Cardiac fibroblast (primary cell): Measurements from ENCODE around the gene FGD4.
A peak's percentile ranks its signal among the peaks of the same experiment; 100 is the strongest.
"Not testable (repeated sequence)": the region's sequence is repeated elsewhere in the genome, so short reads cannot be mapped to it uniquely, and the experiment has no call there.

Experiments used
- DNase-seq, 2 donors: peaks; one replicate each; pipeline versions ENCODE4 v3.0.0 to v3.0.0-alpha.2; 2010; ENCODE audit warnings: low read depth in 2 of 2
- H3K4me3 ChIP-seq, 2 donors: replicated peaks in 1 of 2; 1 replicate in 1 of 2; 2 replicates in 1 of 2; pipeline ENCODE4 v1.5.1; 2011; ENCODE audit warnings: low read depth in 2 of 2, low read length in 2 of 2, mild to moderate bottlenecking in 2 of 2, moderate library complexity in 1 of 2
- CTCF ChIP-seq: IDR thresholded peaks from one replicate; pipeline ENCODE4 v1.5.1; 2011; ENCODE audit warnings: low read depth, mild to moderate bottlenecking, low read length, inconsistent platforms

Gene FGD4

GRCh38 chr12:32501835-32502333 lies 102.5 kb downstream of the FGD4 start:
- peak; percentile 81 to 86 for DNase-seq
- no peak overlapping the region for H3K4me3 ChIP-seq
- TF ChIP-seq CTCF = no peak

- DNase-seq = peak; percentile 91
- no peak overlapping the region for H3K4me3 ChIP-seq
- no peak for TF ChIP-seq CTCF
Observed at GRCh38 chr12:32502693-32503502, 103.5 kb downstream of the FGD4 start.

- no peak for DNase-seq
- no peak overlapping the region for H3K4me3 ChIP-seq
- no peak for TF ChIP-seq CTCF
Observed at GRCh38 chr12:32503730-32504129, 104.4 kb downstream of the FGD4 start.

- TF ChIP-seq CTCF = no peak
- DNase-seq = no peak
- no peak overlapping the region for H3K4me3 ChIP-seq
Observed at GRCh38 chr12:32504591-32504990, 105.2 kb downstream of the FGD4 start.

GRCh38 chr12:32505067-32505945 lies 105.9 kb downstream of the FGD4 start:
- no peak overlapping the region for H3K4me3 ChIP-seq
- no peak for DNase-seq
- TF ChIP-seq CTCF = no peak

GRCh38 chr12:32507096-32507941 lies 108.0 kb downstream of the FGD4 start:
- DNase-seq, H3K4me3 ChIP-seq: not testable (repeated sequence)
